Measurements from ENCODE around the gene AHNAK.

The AHNAK gene

DNA sequence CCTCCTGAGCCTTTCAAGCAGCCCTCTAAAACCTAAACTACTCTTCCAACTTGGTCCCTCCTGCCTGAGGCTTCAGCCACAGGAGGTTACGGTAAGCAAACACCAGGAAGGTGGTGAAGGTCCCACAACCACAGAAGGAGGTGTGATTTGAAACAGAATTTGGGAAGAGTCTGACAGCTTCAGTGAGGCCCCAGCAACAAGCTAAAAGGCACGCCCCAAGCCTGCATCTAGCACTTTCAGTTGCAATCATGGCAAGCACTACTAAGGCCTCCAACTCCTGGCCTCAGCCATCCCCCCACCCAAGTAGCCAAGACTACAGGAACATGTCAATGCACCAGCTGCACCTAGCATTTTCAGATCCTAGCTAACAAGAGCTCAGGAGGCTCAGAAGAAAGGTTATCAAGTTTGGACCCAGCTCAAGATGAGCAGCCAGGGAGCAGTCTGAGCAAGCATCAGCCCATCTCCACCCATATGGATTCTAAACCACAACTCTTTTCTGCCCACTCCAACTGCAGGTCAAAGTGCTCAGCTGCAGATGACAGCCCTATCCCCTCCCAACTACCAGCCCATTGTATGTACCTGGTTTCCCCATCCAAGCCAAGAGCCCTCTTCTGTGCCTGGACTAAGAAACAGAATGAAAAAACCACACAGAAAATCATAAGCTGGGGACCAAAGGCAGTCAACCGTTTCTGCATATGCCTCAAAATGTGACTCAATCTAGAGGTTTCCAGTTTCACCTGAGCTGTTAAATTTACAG is 10.4 kb upstream of the AHNAK start:
- TF ChIP-seq, protein P1, sequence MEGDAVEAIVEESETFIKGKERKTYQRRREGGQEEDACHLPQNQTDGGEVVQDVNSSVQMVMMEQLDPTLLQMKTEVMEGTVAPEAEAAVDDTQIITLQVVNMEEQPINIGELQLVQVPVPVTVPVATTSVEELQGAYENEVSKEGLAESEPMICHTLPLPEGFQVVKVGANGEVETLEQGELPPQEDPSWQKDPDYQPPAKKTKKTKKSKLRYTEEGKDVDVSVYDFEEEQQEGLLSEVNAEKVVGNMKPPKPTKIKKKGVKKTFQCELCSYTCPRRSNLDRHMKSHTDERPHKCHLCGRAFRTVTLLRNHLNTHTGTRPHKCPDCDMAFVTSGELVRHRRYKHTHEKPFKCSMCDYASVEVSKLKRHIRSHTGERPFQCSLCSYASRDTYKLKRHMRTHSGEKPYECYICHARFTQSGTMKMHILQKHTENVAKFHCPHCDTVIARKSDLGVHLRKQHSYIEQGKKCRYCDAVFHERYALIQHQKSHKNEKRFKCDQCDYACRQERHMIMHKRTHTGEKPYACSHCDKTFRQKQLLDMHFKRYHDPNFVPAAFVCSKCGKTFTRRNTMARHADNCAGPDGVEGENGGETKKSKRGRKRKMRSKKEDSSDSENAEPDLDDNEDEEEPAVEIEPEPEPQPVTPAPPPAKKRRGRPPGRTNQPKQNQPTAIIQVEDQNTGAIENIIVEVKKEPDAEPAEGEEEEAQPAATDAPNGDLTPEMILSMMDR (conservative IDR thresholded peaks at IDR 0.05): no peak
- H3K27ac ChIP-seq: peak overlapping the region; percentile 83

- peak overlapping the region; percentile 83 for H3K27ac ChIP-seq
Measured at GRCh38 chr11:62556108-62556874, 9.7 kb upstream of the AHNAK start.

GRCh38 chr11:62555464-62556107 is 9.0 kb upstream of the AHNAK start:
- TF ChIP-seq, protein P1 (conservative IDR thresholded peaks at IDR 0.05): no peak
- H3K27ac ChIP-seq: peak overlapping the region; percentile 83

More at GRCh38 chr11:62556108-62556874, 9.7 kb upstream of the AHNAK start:
- TF ChIP-seq, protein P1 (conservative IDR thresholded peaks at IDR 0.05): no peak

DNA sequence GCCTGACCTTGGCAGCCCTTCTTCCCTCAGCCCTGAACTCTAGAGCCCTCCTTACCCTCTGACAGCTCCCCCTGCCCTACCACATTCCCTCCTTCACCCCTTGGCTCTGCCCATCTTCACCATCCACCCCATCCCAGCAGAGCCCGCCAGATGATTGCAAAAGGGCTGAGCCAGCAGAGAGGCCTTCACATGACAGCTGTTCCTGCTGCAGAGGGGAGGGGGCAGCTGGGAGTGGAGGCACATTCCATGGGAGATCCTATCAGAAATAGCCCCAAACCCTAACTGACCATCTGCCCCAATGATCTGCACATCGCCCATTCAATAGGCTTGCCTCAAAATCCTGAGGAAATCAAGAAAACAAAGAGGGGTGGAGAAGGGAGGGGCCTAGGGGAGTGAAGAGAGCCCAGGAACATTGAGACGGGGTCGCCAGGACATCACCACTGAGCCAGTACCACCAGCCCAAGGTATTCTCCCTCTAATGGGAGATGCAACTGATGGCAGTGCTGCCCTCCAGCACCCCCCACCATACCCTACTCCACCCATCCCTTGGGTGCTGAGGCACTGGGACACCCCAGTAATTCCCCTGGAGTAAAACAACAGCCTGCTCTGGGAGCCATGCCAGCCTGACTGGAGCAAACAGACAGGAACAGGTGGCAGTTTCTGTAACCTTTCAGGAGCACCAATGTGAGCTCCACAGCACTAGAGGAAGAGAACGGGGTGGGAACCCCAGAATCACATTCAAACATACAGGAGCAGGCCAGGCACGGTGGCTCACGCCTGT is 8.0 kb upstream of the AHNAK start:
- TF ChIP-seq, protein P1 (conservative IDR thresholded peaks at IDR 0.05): no peak
- H3K27ac ChIP-seq: peak overlapping the region; percentile 83

- H3K27ac ChIP-seq: peak overlapping the region; percentile 83
- TF ChIP-seq, protein P1 (conservative IDR thresholded peaks at IDR 0.05): no peak
Measured at GRCh38 chr11:62553839-62554361, 7.3 kb upstream of the AHNAK start.

DNA sequence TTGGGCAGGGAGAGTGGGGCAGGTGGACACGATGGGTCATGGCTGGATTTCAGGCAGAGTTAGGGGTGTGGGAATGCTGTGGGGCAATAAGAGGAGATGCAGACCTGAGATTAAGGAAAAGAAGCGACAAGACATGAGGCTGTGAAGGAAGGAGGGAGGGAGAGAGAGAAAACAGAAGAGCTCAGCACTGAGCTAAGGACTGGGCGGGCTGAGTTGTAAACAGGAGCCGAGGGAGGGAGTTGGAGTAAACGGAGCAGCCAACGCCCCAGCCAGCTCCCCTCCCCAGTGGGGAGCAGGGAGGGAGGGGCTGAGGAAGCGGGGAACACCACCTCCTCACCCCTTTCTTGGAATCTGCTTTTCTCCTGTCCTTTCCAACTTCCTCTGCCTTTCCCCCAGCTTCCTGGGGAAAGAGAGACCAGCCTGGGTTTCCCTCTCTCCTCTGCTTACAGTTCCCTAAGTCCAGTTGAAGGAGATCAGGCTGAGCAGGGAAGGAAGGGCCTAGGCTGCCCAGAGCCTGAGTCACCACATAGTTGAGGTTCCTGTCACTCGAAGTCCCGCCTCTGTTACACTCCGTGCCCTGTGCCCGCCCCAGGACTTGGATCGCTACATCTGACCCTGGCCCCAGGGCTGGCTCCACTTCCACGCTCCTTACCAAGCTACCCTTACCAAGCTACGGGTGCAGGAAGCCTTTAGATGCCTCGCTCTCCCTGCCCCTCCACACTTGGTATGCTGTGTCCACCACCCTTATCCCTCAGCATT is 6.7 kb upstream of the AHNAK start:
- H3K27ac ChIP-seq: peak overlapping the region; percentile 46
- TF ChIP-seq, protein P1 (conservative IDR thresholded peaks at IDR 0.05): no peak
